ENCODE results near the gene SEMG2. TPM values are rescaled to one million over a fixed set of nuclear protein-coding genes. Genes with fewer than 3 reads are reported as not detected.

SEMG2 gene, protein sequence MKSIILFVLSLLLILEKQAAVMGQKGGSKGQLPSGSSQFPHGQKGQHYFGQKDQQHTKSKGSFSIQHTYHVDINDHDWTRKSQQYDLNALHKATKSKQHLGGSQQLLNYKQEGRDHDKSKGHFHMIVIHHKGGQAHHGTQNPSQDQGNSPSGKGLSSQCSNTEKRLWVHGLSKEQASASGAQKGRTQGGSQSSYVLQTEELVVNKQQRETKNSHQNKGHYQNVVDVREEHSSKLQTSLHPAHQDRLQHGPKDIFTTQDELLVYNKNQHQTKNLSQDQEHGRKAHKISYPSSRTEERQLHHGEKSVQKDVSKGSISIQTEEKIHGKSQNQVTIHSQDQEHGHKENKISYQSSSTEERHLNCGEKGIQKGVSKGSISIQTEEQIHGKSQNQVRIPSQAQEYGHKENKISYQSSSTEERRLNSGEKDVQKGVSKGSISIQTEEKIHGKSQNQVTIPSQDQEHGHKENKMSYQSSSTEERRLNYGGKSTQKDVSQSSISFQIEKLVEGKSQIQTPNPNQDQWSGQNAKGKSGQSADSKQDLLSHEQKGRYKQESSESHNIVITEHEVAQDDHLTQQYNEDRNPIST
- not detected for polyA plus RNA-seq
- long read RNA-seq, donor 1, result 0 reads
- long read RNA-seq, donor 2, partial matches to known transcripts, result 327 of 333 reads
- long read RNA-seq, donor 2, other reads (novel, unspliced or antisense), result 6 of 333 reads
- long read RNA-seq, donor 3, result 0 reads
- long read RNA-seq, donor 4, result 0 reads
- long read RNA-seq, donor 5, result 0 reads
- long read RNA-seq, donor 6, result 0 reads
- long read RNA-seq, donor 7, result 0 reads
- long read RNA-seq, donor 8, result 0 reads
- long read RNA-seq, donor 9, result 0 reads
- long read RNA-seq, donor 10, result 0 reads
- long read RNA-seq, donor 11, result 0 reads

DNA sequence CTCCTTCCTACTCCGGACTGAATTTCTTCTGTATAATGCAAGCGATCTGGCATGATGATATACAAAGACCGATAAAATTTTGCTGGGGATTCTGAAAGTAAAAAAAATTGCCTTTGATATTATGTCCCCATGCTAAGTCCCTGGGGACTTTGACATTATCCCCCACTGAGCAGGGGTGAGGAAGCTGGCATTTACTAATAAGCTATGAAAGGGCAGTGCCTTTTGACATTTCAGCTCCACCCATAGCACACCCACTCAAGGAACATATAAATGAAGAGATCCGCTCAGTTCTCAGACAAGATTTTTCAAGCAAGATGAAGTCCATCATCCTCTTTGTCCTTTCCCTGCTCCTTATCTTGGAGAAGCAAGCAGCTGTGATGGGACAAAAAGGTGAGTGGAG is at the start of gene SEMG2:
SEMG2 (plus strand) TSS at position 298 of the 400 bp plus-strand sequence; CDS start at position 315, 17 bp downstream.
- H3K9me3 ChIP-seq (ENCODE audit: control insufficient read depth, low read depth, low read length), result no peaks in the 10 kb centered on the region
- H3K36me3 ChIP-seq (ENCODE audit: control insufficient read depth, insufficient read depth, low read length), result no peaks in the 10 kb centered on the region
- no peaks in the 10 kb centered on the region for H3K4me1 ChIP-seq (ENCODE audit: control insufficient read depth, insufficient read depth, low read length)
- H3K27me3 ChIP-seq (ENCODE audit: control insufficient read depth, insufficient read depth, low read length), result peaks cover 13% of the 10 kb centered on the region
- no peak within 1 kb of the TSS for H3K4me3 ChIP-seq (ENCODE audit: low read length)
- WGBS (ENCODE audit: insufficient coverage, low lambda C conversion rate), result no CpG with 5 or more reads among the region's 4 CpGs
- no peak for DNase-seq
- no peak within 1 kb of the TSS for H3K27ac ChIP-seq (ENCODE audit: low read length)

DNA sequence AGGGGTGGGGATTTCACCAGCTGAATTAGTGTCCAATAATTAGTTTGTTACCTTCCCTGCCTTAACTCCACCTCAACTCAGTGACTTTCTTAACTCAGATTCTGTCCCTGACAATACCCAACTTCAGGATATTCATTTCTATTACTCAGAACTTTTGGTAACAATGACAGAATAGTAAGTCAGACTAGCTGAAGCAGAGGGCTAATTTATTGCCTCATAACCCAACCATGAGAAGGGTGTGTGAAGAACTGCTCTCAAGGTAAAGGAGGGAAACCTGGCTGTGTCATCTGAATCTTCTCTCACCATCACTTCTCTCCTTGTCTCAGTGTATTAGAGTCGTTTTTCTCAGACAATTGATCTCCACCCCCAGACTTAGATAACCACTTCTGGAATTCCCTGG is 47.7 kb upstream of the SEMG2 start:
- no peak overlapping the region for H3K4me3 ChIP-seq (ENCODE audit: low read length)
- peaks cover 22% of the 10 kb centered on the region for H3K4me1 ChIP-seq (ENCODE audit: control insufficient read depth, insufficient read depth, low read length)
- no peaks in the 10 kb centered on the region for H3K9me3 ChIP-seq (ENCODE audit: control insufficient read depth, low read depth, low read length)
- H3K36me3 ChIP-seq (ENCODE audit: control insufficient read depth, insufficient read depth, low read length), result no peaks in the 10 kb centered on the region
- WGBS (ENCODE audit: insufficient coverage, low lambda C conversion rate), result no CpG with 5 or more reads among the region's 1 CpG
- no peak for DNase-seq
- no peaks in the 10 kb centered on the region for H3K27me3 ChIP-seq (ENCODE audit: control insufficient read depth, insufficient read depth, low read length)
- peak overlapping the region; percentile 93 for H3K27ac ChIP-seq (ENCODE audit: low read length)

DNA sequence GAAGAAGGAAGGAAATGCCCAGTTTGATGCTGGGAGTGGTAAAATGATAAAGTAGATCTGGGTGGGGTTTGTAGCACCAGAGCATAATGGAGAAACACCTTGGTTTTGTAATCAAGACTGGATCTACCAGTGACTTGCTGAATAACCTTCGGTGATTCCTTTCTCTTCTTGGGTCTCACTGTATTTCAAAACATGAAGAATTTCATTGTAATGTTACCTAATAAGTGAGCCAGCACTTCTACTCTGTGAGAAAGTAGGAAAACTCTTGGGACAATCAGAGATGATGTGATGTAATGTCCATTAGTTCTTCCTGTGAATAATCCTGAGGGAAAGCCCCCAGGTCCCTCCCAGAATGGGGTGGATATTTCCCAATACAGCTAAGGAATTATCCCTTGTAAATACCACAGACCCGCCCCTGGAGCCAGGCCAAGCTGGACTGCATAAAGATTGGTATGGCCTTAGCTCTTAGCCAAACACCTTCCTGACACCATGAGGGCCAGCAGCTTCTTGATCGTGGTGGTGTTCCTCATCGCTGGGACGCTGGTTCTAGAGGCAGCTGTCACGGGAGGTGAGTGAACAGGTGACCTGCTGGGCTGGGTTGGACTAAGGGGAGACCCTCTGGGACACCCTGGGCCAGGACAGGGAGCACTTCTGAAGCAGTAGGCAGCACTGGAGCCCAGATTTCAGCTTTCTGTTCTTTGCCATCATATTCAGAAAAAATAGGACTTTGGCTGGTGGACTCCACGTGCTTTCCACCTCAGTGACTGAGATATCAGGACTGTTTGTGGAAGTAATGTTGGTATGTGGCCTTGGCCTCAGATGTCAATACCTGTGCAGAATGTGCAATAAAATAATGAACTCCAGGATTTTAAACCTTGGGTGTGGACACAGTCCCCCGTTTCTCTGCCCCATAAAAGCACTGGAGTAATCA is 46.5 kb upstream of the SEMG2 start, which contains the start of gene PI3:
PI3 (plus strand) TSS at position 469 of the 931 bp plus-strand sequence; CDS start at position 490, 21 bp downstream.
- peak; percentile 88 to 94 for DNase-seq
- Histone ChIP-seq H3K4me3 (ENCODE audit: low read length) (no peak within 1 kb of the TSS), H3K27ac (ENCODE audit: low read length) (peak within 1 kb of the TSS; percentile 93), H3K36me3 (ENCODE audit: control insufficient read depth, insufficient read depth, low read length) (no peaks in the 10 kb centered on the region), H3K4me1 (ENCODE audit: control insufficient read depth, insufficient read depth, low read length) (peaks cover 30% of the 10 kb centered on the region), H3K27me3 (ENCODE audit: control insufficient read depth, insufficient read depth, low read length) (no peaks in the 10 kb centered on the region), H3K9me3 (ENCODE audit: control insufficient read depth, low read depth, low read length) (no peaks in the 10 kb centered on the region)
- WGBS (ENCODE audit: insufficient coverage, low lambda C conversion rate), result 60% methylated on average over 1 of the region's 8 CpGs

DNA sequence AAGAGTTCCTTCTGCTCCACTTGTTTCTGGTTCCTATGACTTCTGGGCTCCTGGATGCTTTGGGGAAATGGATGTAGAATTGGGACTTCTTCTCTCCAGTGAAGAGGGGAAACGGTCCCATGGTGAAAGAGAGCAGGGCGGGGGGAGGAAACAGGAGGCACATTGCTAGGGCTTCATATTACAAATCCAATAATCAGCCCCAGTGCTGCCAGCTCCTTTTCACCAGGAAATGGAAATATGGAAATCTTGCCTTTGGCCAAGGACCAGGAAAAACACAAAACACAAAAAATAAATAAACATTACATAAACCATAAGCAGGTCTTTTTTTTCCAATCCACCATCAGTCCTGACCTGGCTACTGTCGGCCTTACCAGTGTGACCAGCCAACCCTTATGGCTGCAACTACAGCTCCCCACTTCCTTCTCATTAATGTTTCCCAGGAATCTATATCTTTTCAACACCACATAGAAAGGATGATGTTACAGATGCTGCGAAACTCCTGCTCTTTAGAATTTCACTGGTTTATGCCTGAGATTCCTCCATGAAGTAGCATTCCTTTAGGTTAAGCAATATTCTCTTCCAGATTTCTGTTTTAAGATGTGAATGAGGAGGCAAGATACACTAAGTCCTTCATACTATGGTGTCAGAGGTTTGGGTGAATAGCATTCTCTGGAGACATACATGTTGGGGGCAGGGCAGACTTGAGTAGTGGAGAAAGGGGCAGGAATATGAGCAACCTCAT is 44.5 kb upstream of the SEMG2 start:
- WGBS (ENCODE audit: insufficient coverage, low lambda C conversion rate), result 100% methylated on average over 1 of the region's 4 CpGs
- H3K4me3 ChIP-seq (ENCODE audit: low read length), result no peak overlapping the region
- no peak for DNase-seq
- H3K9me3 ChIP-seq (ENCODE audit: control insufficient read depth, low read depth, low read length), result no peaks in the 10 kb centered on the region
- no peaks in the 10 kb centered on the region for H3K27me3 ChIP-seq (ENCODE audit: control insufficient read depth, insufficient read depth, low read length)
- no peak overlapping the region for H3K27ac ChIP-seq (ENCODE audit: low read length)
- no peaks in the 10 kb centered on the region for H3K36me3 ChIP-seq (ENCODE audit: control insufficient read depth, insufficient read depth, low read length)
- H3K4me1 ChIP-seq (ENCODE audit: control insufficient read depth, insufficient read depth, low read length), result peaks cover 30% of the 10 kb centered on the region

DNA sequence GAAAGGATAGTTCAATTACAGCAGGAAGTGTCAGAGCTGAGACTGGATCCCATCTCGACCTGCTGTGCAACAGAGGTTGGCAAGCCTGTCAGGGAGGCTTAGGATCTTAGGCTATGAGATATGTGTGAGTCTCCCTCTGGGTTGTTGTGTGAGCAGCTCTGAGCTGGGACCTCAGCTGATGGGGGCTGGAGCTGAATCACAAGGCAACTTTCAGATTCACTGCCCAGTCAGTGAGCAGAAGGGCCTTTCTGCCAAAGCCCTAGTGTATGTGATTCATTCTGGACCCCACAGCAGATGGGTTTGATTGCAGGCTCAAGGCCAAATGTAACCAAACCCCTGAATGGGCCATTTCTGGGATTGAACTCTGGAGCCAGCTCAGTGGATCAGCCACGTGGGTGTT is 42.0 kb upstream of the SEMG2 start:
- Histone ChIP-seq H3K27me3 (ENCODE audit: control insufficient read depth, insufficient read depth, low read length) (no peaks in the 10 kb centered on the region), H3K36me3 (ENCODE audit: control insufficient read depth, insufficient read depth, low read length) (no peaks in the 10 kb centered on the region), H3K4me1 (ENCODE audit: control insufficient read depth, insufficient read depth, low read length) (peaks cover 18% of the 10 kb centered on the region), H3K27ac (ENCODE audit: low read length) (peak overlapping the region; percentile 49), H3K9me3 (ENCODE audit: control insufficient read depth, low read depth, low read length) (no peaks in the 10 kb centered on the region), H3K4me3 (ENCODE audit: low read length) (no peak overlapping the region)
- no CpG with 5 or more reads among the region's 2 CpGs for WGBS (ENCODE audit: insufficient coverage, low lambda C conversion rate)
- DNase-seq, result no peak

DNA sequence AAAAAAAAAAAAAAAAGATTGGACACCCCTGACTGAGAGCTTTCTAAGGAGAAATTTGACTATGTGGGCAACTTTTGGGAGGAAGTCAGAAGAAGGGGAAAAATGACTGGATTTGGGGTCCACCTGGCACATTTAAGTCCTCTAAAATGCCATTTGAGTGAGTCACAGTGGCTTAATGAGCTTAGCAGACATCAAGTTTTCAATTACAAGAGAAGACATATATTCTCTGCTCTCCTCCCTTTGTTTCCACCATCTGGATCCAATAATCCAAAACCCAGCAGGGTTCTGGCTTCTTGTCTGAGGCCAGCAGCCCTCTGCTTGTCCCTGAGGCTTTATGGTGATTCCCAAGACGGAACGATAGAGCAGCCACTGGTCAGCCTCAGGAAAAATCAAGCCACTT is 39.5 kb upstream of the SEMG2 start:
- Histone ChIP-seq H3K36me3 (ENCODE audit: control insufficient read depth, insufficient read depth, low read length) (no peaks in the 10 kb centered on the region), H3K27me3 (ENCODE audit: control insufficient read depth, insufficient read depth, low read length) (no peaks in the 10 kb centered on the region), H3K4me1 (ENCODE audit: control insufficient read depth, insufficient read depth, low read length) (peaks cover 8% of the 10 kb centered on the region), H3K9me3 (ENCODE audit: control insufficient read depth, low read depth, low read length) (no peaks in the 10 kb centered on the region), H3K4me3 (ENCODE audit: low read length) (no peak overlapping the region), H3K27ac (ENCODE audit: low read length) (no peak overlapping the region)
- no CpG with 5 or more reads among the region's 2 CpGs for WGBS (ENCODE audit: insufficient coverage, low lambda C conversion rate)
- DNase-seq, result no peak

DNA sequence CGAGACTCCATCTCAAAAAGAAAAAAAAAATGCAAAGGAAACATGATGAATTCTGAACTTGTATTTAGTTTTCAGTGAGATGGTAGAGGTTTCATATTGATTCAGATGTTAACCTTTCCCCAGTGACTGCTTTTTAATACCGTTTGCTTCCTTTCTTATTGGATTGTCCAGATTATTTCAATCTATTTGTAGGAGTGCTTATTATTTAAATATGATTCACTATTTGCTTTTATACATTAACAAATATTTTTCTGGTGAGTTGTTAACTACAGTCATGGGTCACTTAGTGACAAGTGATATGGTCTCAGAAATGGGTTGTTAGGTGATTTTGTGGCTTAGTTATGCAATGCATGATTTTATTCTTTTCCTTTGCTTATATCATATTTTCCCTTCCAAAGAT is 38.1 kb upstream of the SEMG2 start:
- no peak overlapping the region for H3K27ac ChIP-seq (ENCODE audit: low read length)
- 71% methylated on average over 2 of the region's 2 CpGs for WGBS (ENCODE audit: insufficient coverage, low lambda C conversion rate)
- no peak for DNase-seq
- no peaks in the 10 kb centered on the region for H3K9me3 ChIP-seq (ENCODE audit: control insufficient read depth, low read depth, low read length)
- no peak overlapping the region for H3K4me3 ChIP-seq (ENCODE audit: low read length)
- no peaks in the 10 kb centered on the region for H3K36me3 ChIP-seq (ENCODE audit: control insufficient read depth, insufficient read depth, low read length)
- no peaks in the 10 kb centered on the region for H3K27me3 ChIP-seq (ENCODE audit: control insufficient read depth, insufficient read depth, low read length)
- peaks cover 8% of the 10 kb centered on the region for H3K4me1 ChIP-seq (ENCODE audit: control insufficient read depth, insufficient read depth, low read length)

DNA sequence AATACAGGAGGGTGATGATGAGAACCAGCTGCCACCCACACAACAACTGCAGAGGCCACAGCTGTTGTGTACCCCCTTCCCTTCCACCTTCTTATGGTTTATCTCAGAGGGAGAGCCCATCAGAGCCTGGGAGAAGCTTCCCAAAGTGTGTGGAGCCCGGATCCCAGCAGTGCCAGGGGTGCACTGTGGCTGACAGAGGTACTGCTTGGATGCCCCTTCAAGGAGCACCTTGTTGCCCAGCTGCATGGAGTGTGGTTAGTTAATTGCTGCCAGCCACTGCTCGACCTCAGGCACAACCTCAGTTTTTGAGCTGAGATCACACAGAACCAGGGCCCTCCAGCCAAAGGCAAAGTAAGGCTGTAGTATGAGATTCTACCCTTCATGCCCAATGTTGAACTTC is 33.5 kb upstream of the SEMG2 start:
- Histone ChIP-seq H3K4me3 (ENCODE audit: low read length) (no peak overlapping the region), H3K27me3 (ENCODE audit: control insufficient read depth, insufficient read depth, low read length) (peaks cover 6% of the 10 kb centered on the region), H3K4me1 (ENCODE audit: control insufficient read depth, insufficient read depth, low read length) (no peaks in the 10 kb centered on the region), H3K36me3 (ENCODE audit: control insufficient read depth, insufficient read depth, low read length) (no peaks in the 10 kb centered on the region), H3K27ac (ENCODE audit: low read length) (no peak overlapping the region), H3K9me3 (ENCODE audit: control insufficient read depth, low read depth, low read length) (no peaks in the 10 kb centered on the region)
- no peak for DNase-seq
- WGBS (ENCODE audit: insufficient coverage, low lambda C conversion rate), result no CpG with 5 or more reads among the region's 2 CpGs

DNA sequence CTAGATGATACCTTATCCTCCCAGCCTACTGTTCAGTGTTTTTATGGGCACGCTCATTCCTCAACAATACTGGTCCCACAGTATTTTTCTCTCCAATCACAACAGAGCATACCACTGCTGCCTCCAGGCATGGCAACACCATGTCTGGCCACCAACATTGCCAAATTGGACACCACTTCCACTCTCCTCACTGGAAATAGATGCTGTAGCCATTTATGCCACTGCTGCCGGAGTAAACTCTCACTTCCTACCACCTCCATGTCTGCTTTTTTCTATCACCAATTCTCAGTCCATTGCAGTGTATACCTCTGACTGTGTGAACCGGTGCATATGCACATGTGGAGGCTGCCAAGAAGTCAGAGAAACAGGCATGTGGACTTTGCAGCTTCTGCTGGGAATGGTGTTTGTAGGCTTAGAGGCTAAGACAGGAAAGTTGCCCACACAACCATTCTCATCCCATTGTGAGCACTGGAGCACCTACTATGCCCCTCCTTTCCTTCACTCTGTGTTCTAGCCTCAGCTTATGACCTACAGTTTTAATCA is 32.0 kb upstream of the SEMG2 start:
- Histone ChIP-seq H3K4me3 (ENCODE audit: low read length) (no peak overlapping the region), H3K36me3 (ENCODE audit: control insufficient read depth, insufficient read depth, low read length) (no peaks in the 10 kb centered on the region), H3K9me3 (ENCODE audit: control insufficient read depth, low read depth, low read length) (no peaks in the 10 kb centered on the region), H3K27ac (ENCODE audit: low read length) (no peak overlapping the region), H3K4me1 (ENCODE audit: control insufficient read depth, insufficient read depth, low read length) (no peaks in the 10 kb centered on the region), H3K27me3 (ENCODE audit: control insufficient read depth, insufficient read depth, low read length) (peaks cover 6% of the 10 kb centered on the region)
- no peak for DNase-seq
- WGBS (ENCODE audit: insufficient coverage, low lambda C conversion rate), result no CpG with 5 or more reads among the region's 3 CpGs
